NCI-H2171 treated with DMSO at 0.1 percent for 48 hours (cell line): ENCODE measurements around the gene GMEB2.
"Not testable (repeated sequence)": the region's sequence is repeated elsewhere in the genome, so short reads cannot be mapped to it uniquely, and the experiment has no call there.

ENCODE experiments used
- DNase-seq: peaks from one replicate; lab custom pipeline; 2025; lab: John Stamatoyannopoulos, UW

The GMEB2 gene

DNA sequence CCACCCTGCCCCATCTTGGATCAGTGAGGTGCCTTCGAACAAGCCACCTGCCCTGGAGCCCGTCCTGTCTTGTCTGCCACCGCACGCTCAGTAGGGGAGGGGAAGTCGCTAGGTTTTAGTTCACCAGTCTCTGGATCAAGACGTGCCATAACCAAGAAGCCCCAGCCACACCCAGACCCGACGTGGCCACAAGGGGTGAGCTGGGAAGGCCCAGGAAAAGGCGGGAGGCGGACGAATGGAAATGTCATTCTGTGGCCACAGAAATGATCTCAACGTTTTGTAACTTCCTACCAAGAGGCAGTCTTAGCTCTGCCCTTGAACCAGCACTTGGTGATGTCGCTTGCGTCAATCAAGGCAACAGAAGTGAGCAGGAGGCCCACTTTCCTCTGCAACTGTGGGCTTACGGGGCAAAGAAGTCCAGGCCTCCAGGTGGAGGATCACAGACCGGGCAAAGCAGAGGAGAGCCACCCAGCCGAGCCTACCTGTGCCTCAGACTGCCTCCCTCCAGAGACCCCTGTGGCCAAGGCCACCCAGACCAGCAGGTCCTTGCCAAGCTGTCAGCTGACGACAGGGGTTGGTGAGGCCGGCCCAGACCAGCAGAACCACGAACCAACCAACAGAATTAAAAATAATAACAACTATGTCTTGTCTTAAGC lies 14.5 kb downstream of the GMEB2 start:
- no peak for DNase-seq

DNA sequence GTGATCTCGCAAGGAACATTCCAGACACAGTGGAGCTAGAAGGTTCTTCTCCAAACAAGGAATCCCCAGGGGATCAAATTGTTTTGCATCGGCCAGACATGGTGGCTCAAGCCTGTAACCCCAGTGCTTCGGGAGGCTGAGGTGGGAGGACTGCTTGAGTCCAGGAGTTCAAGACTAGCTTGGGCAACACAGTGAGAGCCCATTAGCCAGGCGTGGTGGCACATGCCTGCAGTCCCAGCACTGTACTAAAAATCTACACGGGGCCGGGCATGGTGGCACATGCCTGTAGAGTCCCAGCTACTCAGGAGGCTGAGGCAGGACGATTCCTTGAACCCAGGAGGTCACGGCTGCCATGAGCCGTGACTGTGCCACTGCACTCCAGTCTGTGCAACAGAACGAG lies 15.3 kb downstream of the GMEB2 start:
- no peak for DNase-seq

DNA sequence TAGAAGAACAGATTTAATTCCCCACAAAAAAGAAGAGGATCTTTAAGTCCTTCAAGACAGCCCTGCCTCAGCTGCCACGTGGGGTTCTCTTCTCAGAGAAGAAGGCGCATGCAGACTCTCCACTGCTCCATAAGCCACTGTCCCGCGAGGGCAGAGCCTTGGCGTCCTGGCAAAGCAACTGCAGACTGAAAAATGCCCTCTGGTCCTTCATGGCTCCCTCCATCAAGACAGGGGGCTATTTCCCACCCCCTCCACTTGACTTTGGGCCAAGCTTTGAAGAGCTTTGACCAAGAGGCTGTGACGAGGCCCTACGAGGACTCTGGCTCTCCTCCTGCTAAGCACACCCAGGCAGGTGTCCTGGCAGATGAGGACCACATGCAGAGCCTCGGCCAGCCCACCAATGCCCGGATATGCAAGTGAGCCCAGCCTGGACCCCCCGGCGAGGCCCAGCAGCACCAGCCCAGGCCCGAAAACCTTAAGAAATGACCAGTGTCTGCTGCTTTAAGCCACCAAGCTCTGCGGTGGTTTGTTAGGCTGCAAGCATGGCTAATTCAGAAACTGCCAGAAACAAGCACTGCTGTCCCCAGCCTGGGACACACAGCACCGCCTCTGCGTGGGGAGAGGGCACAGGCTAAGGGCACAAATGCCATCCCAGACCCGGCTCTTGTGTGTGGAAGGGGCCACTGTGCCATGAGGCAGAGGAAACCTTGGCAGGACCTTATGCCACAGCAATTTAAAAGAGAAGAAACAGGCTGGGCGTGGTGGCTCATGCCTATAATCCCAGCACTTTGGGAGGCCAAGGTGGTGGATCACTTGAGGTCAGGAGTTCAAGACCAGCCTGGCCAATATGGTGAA lies 16.1 kb downstream of the GMEB2 start:
- DNase-seq: no peak

DNA sequence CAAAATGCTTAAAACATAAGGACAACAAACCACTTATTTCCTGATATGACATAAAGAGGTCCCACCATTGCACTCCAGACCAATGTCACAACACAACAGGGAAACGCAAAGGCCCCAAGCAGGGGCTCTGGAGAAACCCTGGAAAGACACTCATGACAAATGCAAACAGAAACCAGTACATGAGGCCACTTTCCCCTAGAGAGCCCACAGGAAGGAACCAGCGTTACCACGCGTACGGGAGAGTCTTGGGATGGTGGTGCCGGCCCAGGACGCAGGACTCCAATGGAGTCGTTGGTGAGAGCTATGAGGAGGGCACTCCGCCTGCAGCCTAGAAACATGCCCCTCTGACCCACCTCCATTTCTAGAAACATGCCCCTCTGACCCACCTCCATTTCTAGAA lies 20.2 kb downstream of the GMEB2 start:
- DNase-seq: no peak

DNA sequence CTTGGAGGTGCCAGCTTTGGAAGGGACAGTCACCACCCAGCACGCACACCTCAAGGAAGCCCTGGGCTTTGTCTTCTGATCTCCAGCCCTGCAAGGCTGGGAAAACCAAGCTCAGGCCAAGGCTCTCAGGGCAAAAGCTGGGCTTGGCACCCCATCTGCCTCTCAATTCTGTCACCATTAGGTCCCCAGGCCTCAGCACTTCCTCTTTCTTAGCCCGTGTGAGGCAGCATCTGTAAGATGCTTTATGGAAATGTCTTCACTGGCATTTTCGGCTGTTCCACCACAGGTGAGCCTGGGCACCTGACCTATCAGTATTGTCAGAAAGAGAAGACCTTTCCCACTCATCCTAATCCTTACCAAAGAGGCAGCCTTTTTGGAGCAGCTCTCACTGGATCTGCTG lies 24.6 kb downstream of the GMEB2 start:
- no peak for DNase-seq

DNA sequence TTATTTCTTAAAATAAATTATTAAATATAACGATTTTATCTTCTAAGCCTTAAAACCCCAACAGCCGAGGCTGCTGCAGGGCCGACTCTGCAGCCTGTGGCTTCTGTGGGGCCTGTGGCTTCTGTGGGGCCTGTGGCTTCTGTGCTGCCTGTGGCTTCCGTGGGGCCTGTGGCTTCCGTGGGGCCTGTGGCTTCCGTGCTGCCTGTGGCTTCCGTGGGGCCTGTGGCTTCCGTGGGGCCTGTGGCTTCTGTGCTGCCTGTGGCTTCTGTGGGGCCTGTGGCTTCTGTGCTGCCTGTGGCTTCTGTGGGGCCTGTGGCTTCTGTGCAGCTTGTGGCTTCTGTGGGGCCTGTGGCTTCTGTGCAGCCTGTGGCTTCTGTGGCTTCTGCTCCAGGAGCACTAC lies 25.2 kb downstream of the GMEB2 start:
- not testable (repeated sequence) for DNase-seq

DNA sequence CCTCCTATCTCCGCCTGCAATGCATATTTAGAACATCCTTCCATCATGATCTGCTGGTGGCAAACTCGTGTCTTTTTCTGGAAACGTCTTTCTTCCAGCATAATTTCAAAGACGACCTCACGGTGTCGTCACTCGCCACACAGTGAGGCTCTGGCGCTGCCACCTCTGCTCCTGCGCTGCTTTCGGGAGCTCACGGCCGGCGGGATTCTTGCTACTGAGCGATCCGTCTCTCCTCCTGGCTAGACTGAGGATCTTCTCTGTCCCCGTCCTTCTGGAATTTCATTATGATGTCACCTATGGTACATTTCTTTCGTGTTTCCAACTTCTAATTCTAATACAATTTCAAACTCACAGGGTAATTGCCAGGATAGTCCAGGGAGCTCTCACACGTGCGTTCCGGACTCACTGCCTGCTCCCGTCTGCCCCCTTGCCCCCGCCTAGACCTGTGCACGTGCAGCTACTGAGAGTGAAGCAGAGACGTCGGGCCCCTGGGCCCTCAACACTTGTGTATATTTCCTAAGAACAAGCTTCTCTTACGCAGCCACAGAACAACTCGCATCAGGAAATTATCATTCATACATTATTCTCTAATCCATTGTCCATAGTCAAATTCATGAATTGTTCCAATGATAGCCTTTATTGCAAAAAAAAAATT lies 27.4 kb downstream of the GMEB2 start:
- DNase-seq: no peak

DNA sequence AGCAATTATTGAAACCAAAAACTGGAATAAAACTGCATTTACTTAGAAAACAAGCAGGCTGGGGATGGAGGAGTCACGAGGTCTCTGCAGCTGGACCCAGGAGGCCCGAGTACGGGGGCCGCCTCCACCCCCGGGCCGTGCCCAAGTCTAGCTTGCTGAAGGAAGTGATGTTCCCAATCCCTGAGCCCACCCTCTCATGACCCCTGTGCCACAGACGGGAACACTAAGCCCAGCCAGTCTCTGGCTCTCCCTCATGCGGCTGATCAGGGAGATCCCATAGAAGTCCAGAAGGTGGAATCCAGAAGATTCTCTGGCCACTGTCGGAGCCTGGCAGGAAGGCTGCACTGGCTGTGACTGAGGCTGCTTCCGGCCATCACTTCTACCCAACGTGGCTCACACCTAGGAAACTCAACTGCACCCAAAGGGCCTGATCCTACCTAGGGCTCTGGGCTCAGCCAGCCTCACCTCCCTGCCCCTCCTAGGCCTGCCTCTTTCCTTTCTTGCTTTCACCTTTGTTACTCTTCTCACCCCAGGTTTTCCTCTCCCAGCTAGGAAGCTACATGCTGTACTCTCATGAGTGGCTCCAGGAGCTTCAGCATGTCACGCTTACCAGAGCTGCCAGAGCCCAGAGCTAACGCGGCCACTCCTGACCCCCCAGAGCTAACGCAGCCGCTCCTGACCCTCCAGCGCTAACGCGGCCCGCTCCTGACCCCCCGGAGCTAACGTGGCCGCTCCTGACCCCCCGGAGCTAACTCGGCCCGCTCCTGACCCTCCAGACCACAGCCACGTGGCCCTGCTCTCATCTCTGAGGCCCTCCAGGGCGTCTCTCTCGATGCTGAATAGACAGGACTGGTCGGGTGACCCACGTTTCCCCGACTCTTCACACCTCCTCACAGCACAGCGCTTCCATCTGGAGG lies 28.2 kb downstream of the GMEB2 start:
- DNase-seq: no peak

DNA sequence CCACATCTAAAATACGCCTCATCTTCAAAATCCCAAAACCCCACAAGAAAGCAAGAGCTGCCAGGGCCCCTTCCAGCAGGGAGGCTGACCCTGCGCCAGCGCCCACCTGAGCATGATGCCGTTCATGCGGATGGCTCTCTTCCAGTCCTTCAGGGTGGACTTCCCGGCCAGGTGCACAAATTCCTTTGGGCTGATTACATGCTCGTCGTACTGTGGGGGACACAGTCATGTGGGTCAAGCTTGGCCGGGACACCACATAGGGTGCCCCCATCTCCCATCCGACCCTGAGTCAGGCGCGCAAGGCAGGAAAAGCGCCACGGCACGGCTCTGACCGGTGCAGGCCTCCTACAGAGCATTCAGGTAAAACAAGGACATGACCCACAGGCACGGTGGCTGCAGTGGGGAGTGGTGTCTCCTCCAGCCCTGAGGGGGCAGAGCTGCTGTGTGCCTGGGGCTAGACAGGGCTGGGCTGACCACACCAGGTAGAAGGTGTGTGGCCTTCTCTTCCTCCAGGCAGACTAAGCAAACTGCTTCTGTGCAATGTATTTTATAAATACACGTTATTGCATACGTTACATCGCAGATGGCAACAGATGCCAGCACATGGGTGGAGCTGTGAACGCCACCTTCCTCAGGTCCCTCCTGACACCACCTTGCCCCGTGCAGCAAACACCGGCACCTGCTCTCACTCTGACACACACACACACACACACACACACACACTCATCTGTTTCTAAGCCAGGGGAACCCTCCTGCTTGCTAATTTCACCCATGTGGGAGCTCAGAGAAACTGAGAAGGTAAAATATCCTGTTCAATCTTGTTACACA lies 29.0 kb downstream of the GMEB2 start:
- peak; percentile 87 for DNase-seq

DNA sequence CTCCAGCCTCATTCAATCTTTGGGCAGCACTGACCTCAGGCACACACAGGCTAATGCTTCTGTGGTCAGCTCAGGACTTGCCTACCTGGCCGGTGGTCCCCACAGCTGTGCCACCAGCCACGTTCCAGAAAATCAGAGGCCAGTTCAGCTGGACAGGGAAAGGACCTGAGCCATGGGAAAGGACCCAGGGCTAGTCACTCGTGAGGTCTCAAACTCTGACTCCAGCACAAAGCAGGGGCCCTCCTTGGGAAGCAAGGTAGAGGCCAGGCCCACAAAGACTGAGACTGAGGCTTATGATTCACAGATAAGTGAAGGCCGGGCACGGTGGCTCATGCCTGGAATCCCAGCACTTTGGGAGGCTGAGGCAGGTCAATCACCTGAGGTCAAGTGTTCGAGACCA lies 30.5 kb downstream of the GMEB2 start:
- no peak for DNase-seq

DNA sequence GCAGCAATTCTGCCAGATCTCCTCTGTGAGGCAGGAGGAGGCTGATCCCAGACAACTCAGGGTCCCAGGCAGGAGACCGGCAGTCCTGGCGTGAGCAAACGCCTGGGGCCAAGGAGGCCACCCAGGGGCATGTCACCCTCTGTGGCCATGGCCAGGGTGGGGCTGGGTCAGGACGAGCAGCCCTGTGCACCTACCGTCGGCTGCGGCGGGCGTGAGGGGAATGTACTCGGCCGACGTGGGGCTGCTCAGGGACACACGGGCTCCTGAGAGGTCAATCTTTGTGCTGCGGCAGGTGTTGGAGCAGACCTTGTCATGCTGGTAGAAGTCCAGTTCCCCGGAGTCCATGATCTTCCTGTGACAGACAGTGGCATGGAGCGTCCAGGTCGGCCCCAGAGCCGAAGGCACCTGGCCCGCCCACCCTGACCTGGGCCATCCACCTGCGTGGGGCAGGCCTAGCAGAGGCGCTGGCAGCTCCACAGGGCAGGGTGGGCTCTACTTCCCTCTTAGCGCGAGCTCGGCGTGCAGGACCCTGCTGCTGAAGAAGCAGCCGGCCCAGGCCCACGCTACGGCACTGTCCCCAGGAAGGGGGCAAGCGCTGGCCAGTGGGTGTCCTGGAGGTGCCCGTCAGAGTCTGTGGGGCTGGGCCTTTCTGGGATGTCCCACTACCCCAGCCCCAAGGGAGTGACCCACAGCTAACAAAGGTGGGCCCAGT lies 31.3 kb downstream of the GMEB2 start:
- DNase-seq: no peak

DNA sequence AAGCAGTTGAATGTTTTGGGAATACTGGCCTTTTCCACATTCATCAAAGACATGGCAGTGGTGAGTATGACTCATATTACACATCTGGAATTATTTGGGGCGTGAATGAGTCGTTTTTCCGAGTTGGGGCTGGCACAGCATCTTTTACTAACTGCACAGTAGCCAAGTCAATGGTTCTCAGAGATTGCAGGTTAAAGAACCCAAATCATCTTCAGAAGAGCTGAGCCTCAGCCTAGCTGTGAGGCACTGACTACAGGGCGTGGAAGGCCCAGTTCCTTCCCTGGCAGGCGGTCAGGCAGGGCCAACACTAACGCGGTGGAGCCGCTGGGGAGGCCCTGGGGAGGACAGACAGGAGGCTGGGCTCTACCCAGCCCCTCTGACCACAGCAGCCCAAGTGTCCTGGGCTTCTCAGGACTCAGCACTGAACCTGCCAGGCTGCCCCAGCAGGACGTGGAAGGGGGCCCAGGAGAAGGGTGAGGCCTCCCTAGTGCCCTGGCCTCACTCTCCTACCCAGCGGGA lies 32.8 kb downstream of the GMEB2 start:
- no peak for DNase-seq

DNA sequence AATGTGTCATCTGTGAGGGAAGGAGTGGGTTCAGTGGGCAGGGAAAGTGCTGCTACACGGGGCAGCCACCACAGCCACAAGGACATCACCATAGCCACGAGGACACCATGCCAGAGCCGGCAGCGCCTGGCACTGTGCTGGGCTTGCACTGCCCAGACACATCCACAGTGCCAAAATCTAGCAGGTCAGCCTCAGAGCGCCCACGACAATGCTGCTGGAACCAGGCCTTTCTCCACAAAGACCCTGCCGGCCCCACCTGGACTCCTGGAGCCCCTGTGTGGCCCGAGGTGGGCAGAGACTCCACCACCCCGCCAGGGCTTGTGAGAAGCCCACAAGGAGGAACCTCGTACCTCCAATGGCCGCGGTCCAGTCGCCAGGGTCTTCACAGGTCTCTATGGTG lies 34.2 kb downstream of the GMEB2 start:
- no peak for DNase-seq

DNA sequence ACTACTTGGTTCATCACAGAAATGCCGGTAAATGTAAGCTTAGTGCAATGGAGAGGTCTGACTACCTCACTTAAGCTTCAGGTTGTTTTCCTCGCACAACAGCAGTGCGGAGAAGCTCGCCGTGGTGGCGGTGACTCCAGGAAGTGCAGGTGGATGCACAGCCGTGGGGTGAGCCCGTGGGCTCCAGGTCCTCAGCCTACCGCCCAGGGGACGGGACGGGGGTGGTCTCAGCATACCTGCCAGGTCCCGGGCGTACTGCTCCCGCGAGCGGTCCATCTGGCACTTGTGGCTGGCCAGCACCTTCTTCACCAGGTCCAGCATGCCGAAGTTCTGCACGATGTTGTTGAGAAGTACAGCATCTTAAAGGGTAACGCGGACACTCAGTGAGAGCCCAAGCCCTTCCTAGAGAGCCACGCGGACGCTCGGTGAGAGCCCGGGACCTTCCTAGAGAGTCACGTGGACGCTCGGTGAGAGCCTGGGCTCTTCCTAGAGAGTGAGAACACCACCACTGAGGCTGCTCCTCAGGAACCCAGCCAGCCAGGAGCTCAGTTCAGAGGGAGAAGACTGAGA lies 35.0 kb downstream of the GMEB2 start:
- DNase-seq: no peak

DNA sequence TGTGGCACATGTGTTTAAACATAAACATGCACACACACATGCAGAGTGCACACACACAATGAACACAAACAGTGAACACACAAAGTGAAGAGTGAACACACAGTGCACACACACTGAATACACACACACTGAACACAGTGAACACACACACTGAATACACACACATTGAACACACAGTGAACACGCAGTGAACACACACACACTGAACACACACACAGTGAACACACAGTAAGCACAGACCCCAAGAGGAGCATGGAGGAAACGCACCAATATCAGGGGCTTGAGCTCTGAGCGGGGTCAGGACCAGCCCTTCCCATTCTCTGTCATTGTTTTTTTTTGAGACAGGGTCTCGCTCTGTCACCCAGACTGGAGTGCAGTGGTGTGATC lies 35.8 kb downstream of the GMEB2 start:
- DNase-seq: no peak

DNA sequence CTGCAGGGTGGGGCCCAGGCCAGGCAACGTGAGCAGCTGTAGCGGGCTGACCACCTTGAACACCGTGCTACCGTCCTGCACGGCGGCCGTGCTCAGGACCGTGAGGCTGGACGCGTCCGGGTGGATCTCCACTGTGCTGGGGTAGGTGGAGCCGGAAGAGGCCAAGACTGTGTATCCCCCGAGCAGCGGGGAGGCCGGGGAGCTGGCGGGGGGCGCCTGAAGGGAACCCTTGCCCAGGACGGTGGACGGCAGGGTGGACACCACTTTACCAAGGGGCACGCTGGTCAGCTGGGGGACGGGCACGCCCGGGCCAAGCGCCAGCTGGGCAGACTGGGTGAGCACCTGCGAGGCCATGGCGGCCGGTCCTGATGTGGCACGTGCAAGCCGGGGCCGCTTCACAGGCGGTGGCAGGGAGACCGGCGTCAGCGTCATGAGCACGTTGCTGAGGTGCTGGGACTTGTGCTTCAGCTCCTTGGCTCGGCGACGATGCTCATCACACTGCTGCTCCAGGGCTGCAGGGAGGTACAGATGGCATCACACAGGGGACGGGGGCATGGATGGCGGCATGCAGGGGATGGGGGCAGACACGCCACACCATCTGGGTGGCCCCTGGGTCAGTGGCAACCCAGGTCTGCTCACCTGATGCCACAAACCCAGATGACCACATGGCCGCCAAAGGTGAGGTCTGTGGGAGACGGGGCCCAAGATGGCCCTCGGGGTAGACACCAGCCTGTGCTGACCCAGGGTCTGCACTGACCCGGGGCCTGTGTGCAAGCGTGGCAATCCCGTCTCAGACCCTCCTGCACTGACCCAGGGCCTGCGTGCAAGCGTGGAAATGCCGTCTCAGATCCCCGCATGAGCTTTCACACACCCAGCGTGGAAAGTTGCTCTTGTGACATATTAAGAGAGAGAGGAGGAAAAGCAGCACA lies 36.4 kb downstream of the GMEB2 start:
- no peak for DNase-seq

DNA sequence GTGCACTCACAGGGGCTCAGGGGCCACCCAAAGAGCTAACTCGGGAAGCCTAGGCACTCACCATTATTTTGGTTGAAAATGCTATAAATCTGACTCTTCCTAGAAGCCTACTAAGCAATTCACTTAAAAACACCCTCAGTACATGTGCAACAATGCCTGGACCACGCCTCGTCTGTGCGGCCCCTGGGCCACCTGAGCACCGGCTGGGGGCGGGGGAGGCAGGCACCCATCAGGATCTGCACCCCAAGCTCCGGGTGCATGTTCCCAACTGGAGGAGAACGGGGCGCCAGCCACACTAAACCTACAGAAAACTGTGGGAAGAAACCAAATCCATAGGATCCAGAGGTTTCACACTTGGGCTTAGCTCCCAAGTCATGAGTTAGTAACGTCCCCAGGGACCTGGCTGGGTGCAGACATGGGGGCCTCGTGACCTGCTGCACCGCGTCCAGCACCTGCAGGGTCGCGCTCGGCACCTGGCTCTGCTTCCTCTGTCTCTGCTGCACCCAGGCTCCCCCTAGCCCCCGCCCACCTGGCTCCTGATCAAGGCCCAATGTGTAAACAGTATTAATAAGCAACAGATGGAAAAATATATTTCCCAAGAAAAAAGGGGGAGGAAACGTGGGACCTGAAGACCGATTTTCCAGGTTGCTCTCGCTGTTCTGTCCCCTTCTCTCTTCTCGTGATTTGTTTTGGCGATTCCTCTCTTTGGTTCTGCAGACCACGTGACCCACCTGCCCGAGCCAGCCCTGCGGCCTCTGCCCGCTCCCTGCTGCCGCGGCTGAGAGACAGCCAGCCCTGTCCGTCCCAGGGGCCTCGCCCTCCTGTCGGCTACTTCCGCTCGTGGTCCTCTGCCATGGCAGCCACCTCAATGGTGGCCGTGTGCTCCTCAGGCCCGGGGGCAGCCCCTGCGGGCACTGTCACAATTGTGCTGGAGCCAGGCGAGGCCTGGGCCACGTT lies 37.4 kb downstream of the GMEB2 start:
- peak; percentile 57 for DNase-seq

DNA sequence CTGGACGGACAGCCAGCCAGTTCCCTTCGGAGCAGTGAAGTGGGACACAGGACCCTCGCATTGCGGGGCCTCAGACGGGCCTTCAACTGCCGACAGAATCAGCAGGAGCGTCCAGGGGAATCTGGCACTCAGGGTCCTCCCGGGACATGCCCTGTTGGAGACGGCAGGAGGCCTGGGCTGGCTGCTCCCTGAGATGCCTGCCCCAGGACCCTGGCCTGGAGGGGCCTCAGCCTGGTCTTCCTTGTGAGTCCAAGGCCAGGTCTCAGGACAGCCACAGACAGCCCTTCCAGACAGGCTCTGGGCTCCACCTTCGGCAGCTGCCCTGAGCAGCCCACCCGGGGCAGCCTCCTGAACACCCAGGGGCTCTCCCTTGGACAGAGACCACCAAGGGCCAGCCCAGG lies 38.3 kb downstream of the GMEB2 start:
- DNase-seq: no peak
